ENCODE measurements around the gene RAX.

Gene RAX

GRCh38 chr18:59239642-59240041 is 33.6 kb downstream of the RAX start:
- no peak for DNase-seq

- no peak for DNase-seq
Measured at GRCh38 chr18:59238385-59238784, 34.9 kb downstream of the RAX start.

GRCh38 chr18:59233017-59233410 is 40.2 kb downstream of the RAX start:
- DNase-seq = no peak

- peak in 1 of 2 experiments; percentile 21 for DNase-seq
Measured at GRCh38 chr18:59232309-59233016, 40.8 kb downstream of the RAX start.

- no peak for DNase-seq
Measured at GRCh38 chr18:59231877-59232276, 41.4 kb downstream of the RAX start.

- no peak for DNase-seq
Measured at GRCh38 chr18:59231114-59231513, 42.1 kb downstream of the RAX start.

- no peak for DNase-seq
Measured at GRCh38 chr18:59229701-59230443, 43.4 kb downstream of the RAX start.

- no peak for DNase-seq
Measured at GRCh38 chr18:59229191-59229590, 44.1 kb downstream of the RAX start.

GRCh38 chr18:59228351-59228750 is 44.9 kb downstream of the RAX start:
- no peak for DNase-seq

GRCh38 chr18:59222341-59222740 is 50.9 kb downstream of the RAX start:
- no peak for DNase-seq

GRCh38 chr18:59220784-59221765 is 52.2 kb downstream of the RAX start:
- peak; percentile 19 to 51 for DNase-seq

- DNase-seq = peak; percentile 30 to 62
Measured at GRCh38 chr18:59220164-59220783, 53.0 kb downstream of the RAX start.

GRCh38 chr18:59219672-59220163 is 53.5 kb downstream of the RAX start, which contains the start of gene GRP:
GRP (plus strand) TSS chr18:59220158; CDS start chr18:59220266, 108 bp downstream.
- DNase-seq = peak; percentile 22 to 62

- DNase-seq = peak; percentile 60 to 62
Measured at GRCh38 chr18:59218018-59218417, 55.2 kb downstream of the RAX start.
